NOMO-1 treated with dmso at 0.1 percent for 144 hours (cell line): ENCODE measurements around the gene SMARCD1.
A peak's percentile ranks its signal among the peaks of the same experiment; 100 is the strongest.

Experiments
- DNase-seq: peaks from one replicate; lab custom pipeline; 2025; ENCODE audit not compliant: unreplicated experiment; lab: John Stamatoyannopoulos, UW

The SMARCD1 gene

GRCh38 chr12:50084775-50085614 is at the start of gene SMARCD1:
SMARCD1 (plus strand) TSS chr12:50085342; CDS start chr12:50085370, 28 bp downstream.
- DNase-seq, result peak; percentile 89

GRCh38 chr12:50038336-50038735 is 46.8 kb upstream of the SMARCD1 start:
- DNase-seq, result peak; percentile 23

GRCh38 chr12:50039151-50039835 is 45.8 kb upstream of the SMARCD1 start:
- peak; percentile 45 for DNase-seq

GRCh38 chr12:50040657-50041056 is 44.5 kb upstream of the SMARCD1 start:
- DNase-seq, result no peak

GRCh38 chr12:50041062-50041860 is 43.9 kb upstream of the SMARCD1 start:
- no peak for DNase-seq

- no peak for DNase-seq
These were observed 43.2 kb upstream of the SMARCD1 start for GRCh38 chr12:50041962-50042361.

GRCh38 chr12:50042693-50043092 is 42.4 kb upstream of the SMARCD1 start:
- DNase-seq, result no peak

GRCh38 chr12:50043308-50043707 is 41.8 kb upstream of the SMARCD1 start:
- DNase-seq, result no peak

GRCh38 chr12:50043854-50044253 is 41.3 kb upstream of the SMARCD1 start:
- DNase-seq, result no peak

GRCh38 chr12:50047693-50048250 is 37.4 kb upstream of the SMARCD1 start:
- DNase-seq, result no peak

- no peak for DNase-seq
These were observed 35.7 kb upstream of the SMARCD1 start for GRCh38 chr12:50049254-50050118.

GRCh38 chr12:50050119-50050385 is 35.1 kb upstream of the SMARCD1 start:
- DNase-seq, result no peak

GRCh38 chr12:50050410-50051098 is 34.6 kb upstream of the SMARCD1 start:
- DNase-seq, result peak; percentile 77

- no peak for DNase-seq
These were observed 33.9 kb upstream of the SMARCD1 start for GRCh38 chr12:50051101-50051806.

- no peak for DNase-seq
These were observed 32.6 kb upstream of the SMARCD1 start for GRCh38 chr12:50052544-50052943.

- no peak for DNase-seq
These were observed 32.2 kb upstream of the SMARCD1 start for GRCh38 chr12:50052964-50053363.

- no peak for DNase-seq
These were observed 31.6 kb upstream of the SMARCD1 start for GRCh38 chr12:50053583-50053982.

GRCh38 chr12:50055831-50056638 is 29.1 kb upstream of the SMARCD1 start:
- peak; percentile 14 for DNase-seq

- no peak for DNase-seq
These were observed 28.5 kb upstream of the SMARCD1 start for GRCh38 chr12:50056639-50056976.
